NCI-H1092 treated with DMSO at 0.1 percent for 48 hours (cell line): ENCODE data around the gene KCNT2.
A peak's percentile ranks its signal among the peaks of the same experiment; 100 is the strongest.

Experiments used
- DNase-seq: peaks from one replicate; lab custom pipeline; 2025; lab: John Stamatoyannopoulos, UW

The KCNT2 gene

GRCh38 chr1:196399713-196400112 lies 208.5 kb downstream of the KCNT2 start:
- DNase-seq: no peak

GRCh38 chr1:196393742-196394141 lies 214.5 kb downstream of the KCNT2 start:
- DNase-seq: no peak

- DNase-seq: no peak
These were observed 215.0 kb downstream of the KCNT2 start for GRCh38 chr1:196393282-196393681.

- no peak for DNase-seq
These were observed 220.5 kb downstream of the KCNT2 start for GRCh38 chr1:196387766-196388165.

GRCh38 chr1:196385109-196385508 lies 223.1 kb downstream of the KCNT2 start:
- DNase-seq: no peak

GRCh38 chr1:196382383-196382782 lies 225.9 kb downstream of the KCNT2 start:
- DNase-seq: no peak

GRCh38 chr1:196381544-196381943 lies 226.7 kb downstream of the KCNT2 start:
- DNase-seq: peak; percentile 87

- peak; percentile 88 for DNase-seq
These were observed 227.9 kb downstream of the KCNT2 start for GRCh38 chr1:196380316-196380715.

- DNase-seq: no peak
These were observed 230.4 kb downstream of the KCNT2 start for GRCh38 chr1:196377811-196378210.

GRCh38 chr1:196376630-196377328 lies 231.5 kb downstream of the KCNT2 start:
- DNase-seq: no peak

- DNase-seq: no peak
These were observed 234.4 kb downstream of the KCNT2 start for GRCh38 chr1:196373798-196374197.

GRCh38 chr1:196372896-196373536 lies 235.2 kb downstream of the KCNT2 start:
- peak; percentile 9 for DNase-seq

- no peak for DNase-seq
These were observed 240.4 kb downstream of the KCNT2 start for GRCh38 chr1:196367838-196368237.

- no peak for DNase-seq
These were observed 241.3 kb downstream of the KCNT2 start for GRCh38 chr1:196366817-196367495.

- DNase-seq: no peak
These were observed 247.0 kb downstream of the KCNT2 start for GRCh38 chr1:196361112-196361714.

GRCh38 chr1:196357913-196358312 lies 250.3 kb downstream of the KCNT2 start:
- DNase-seq: no peak

GRCh38 chr1:196355206-196355786 lies 252.9 kb downstream of the KCNT2 start:
- peak; percentile 31 for DNase-seq

GRCh38 chr1:196344453-196344852 lies 263.8 kb downstream of the KCNT2 start:
- no peak for DNase-seq

- DNase-seq: peak; percentile 32
These were observed 283.9 kb downstream of the KCNT2 start for GRCh38 chr1:196324345-196324744.

- no peak for DNase-seq
These were observed 284.4 kb downstream of the KCNT2 start for GRCh38 chr1:196323869-196324268.

- DNase-seq: no peak
These were observed 288.9 kb downstream of the KCNT2 start for GRCh38 chr1:196319301-196319700.
